ENCODE results near the gene ECE2. TPM values are rescaled to one million over a fixed set of nuclear protein-coding genes. Genes with fewer than 3 reads are reported as not detected.

ECE2 gene
- total RNA-seq, 1 experiment from 2014 or later, result not detected

GRCh38 chr3:184291738-184292445 is 16.1 kb downstream of the ECE2 start:
- ChIA-PET POLR2A (ENCODE audit: low non-redundant PET) (no interaction called here), CTCF (interaction anchor here (0.6 kb wide), 1 partner anchor 1505 kb away, joined by 8 read pairs; no protein-coding TSS in a partner anchor)
- H3K4me3 ChIP-seq (ENCODE audit: low read depth, low read length, poor library complexity, severe bottlenecking), result no peak overlapping the region
- TF ChIP-seq, protein P1, sequence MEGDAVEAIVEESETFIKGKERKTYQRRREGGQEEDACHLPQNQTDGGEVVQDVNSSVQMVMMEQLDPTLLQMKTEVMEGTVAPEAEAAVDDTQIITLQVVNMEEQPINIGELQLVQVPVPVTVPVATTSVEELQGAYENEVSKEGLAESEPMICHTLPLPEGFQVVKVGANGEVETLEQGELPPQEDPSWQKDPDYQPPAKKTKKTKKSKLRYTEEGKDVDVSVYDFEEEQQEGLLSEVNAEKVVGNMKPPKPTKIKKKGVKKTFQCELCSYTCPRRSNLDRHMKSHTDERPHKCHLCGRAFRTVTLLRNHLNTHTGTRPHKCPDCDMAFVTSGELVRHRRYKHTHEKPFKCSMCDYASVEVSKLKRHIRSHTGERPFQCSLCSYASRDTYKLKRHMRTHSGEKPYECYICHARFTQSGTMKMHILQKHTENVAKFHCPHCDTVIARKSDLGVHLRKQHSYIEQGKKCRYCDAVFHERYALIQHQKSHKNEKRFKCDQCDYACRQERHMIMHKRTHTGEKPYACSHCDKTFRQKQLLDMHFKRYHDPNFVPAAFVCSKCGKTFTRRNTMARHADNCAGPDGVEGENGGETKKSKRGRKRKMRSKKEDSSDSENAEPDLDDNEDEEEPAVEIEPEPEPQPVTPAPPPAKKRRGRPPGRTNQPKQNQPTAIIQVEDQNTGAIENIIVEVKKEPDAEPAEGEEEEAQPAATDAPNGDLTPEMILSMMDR (conservative IDR thresholded peaks at IDR 0.05; ENCODE audit: low read depth, low read length), result no peak
- TF ChIP-seq EZH2 (IDR thresholded peaks at IDR 0.05; ENCODE audit: borderline replicate concordance, low read depth, low read length, poor library complexity, severe bottlenecking), result no peak
- intact Hi-C loops (cut with micrococcal nuclease; ENCODE audit: unreplicated experiment), result no loop called here
- no TSS peak for BruUV-seq (replicated peaks)
- no peaks in the 10 kb centered on the region for H3K4me1 ChIP-seq (ENCODE audit: insufficient read depth, low read length, poor library complexity, severe bottlenecking)
- H3K9me3 ChIP-seq (ENCODE audit: low read depth, low read length, poor library complexity, severe bottlenecking), result no peaks in the 10 kb centered on the region
- no peak overlapping the region for H3K27ac ChIP-seq (ENCODE audit: low read depth, low read length, poor library complexity, severe bottlenecking)
- DNase-seq (ENCODE audit: low spot score), result no peak
- no peaks in the 10 kb centered on the region for H3K27me3 ChIP-seq (replicated peaks; ENCODE audit: insufficient read depth, low read depth, low read length, poor library complexity)
- no peaks in the 10 kb centered on the region for H3K36me3 ChIP-seq (ENCODE audit: insufficient read depth, low read length, poor library complexity, severe bottlenecking)

DNA sequence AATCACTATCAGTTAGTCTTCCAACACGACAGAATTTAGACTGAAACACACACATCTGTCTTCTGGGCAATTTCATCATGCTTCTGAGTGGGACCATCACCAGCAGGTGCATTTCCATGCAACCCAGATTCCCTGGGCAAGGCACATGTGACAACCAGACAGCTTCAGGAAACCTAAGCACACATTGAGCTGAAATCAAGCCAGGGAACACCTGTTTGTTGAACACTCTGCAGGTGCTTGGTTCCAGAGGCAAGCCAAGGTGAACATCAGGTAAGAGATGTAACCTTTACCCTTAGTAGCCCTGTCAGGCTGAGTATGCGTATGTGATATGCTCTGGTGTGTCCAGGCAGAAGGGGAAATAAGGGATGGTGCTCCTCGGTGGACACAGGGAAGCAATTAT is 19.9 kb downstream of the ECE2 start:
- Histone ChIP-seq H3K27me3 (replicated peaks; ENCODE audit: insufficient read depth, low read depth, low read length, poor library complexity) (no peaks in the 10 kb centered on the region), H3K4me3 (ENCODE audit: low read depth, low read length, poor library complexity, severe bottlenecking) (no peak overlapping the region), H3K36me3 (ENCODE audit: insufficient read depth, low read length, poor library complexity, severe bottlenecking) (peaks cover 10% of the 10 kb centered on the region), H3K4me1 (ENCODE audit: insufficient read depth, low read length, poor library complexity, severe bottlenecking) (peaks cover 8% of the 10 kb centered on the region), H3K27ac (ENCODE audit: low read depth, low read length, poor library complexity, severe bottlenecking) (no peak overlapping the region), H3K9me3 (ENCODE audit: low read depth, low read length, poor library complexity, severe bottlenecking) (no peaks in the 10 kb centered on the region)
- intact Hi-C loops (cut with micrococcal nuclease; ENCODE audit: unreplicated experiment), result loop anchor here (5.0 kb wide), 1 partner anchor 123 kb away; the partner anchor contains the start of gene AP2M1
- DNase-seq (ENCODE audit: low spot score), result no peak
- no peak for TF ChIP-seq EZH2 (IDR thresholded peaks at IDR 0.05; ENCODE audit: borderline replicate concordance, low read depth, low read length, poor library complexity, severe bottlenecking)
- TF ChIP-seq, protein P1 (conservative IDR thresholded peaks at IDR 0.05; ENCODE audit: low read depth, low read length), result no peak
- CTCF ChIA-PET, result no interaction called here
- POLR2A ChIA-PET (ENCODE audit: low non-redundant PET), result no interaction called here
- no TSS peak for BruUV-seq (replicated peaks)

DNA sequence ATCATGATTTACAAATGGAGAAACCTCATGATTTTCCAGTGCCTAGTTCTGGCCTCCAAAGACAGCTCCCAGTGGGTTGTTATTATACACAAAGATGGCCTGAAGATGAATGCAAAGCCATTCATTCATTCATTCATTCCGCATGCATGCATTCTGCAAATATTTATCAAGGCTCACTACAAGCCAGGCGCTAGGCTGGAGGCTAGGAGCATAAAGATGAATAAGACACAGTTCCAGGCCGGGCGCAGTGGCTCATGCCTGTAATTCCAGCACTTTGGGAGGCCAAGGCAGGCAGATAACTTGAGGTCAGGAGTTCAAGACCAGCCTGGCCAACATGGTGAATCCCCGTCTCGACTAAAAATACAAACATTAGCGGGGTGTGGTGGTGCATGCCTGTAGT is 20.8 kb downstream of the ECE2 start:
- Histone ChIP-seq H3K9me3 (ENCODE audit: low read depth, low read length, poor library complexity, severe bottlenecking) (no peaks in the 10 kb centered on the region), H3K36me3 (ENCODE audit: insufficient read depth, low read length, poor library complexity, severe bottlenecking) (peaks cover 19% of the 10 kb centered on the region), H3K4me1 (ENCODE audit: insufficient read depth, low read length, poor library complexity, severe bottlenecking) (peaks cover 9% of the 10 kb centered on the region), H3K27me3 (replicated peaks; ENCODE audit: insufficient read depth, low read depth, low read length, poor library complexity) (no peaks in the 10 kb centered on the region), H3K27ac (ENCODE audit: low read depth, low read length, poor library complexity, severe bottlenecking) (no peak overlapping the region), H3K4me3 (ENCODE audit: low read depth, low read length, poor library complexity, severe bottlenecking) (no peak overlapping the region)
- intact Hi-C loops (cut with micrococcal nuclease; ENCODE audit: unreplicated experiment), result loop anchor here (5.0 kb wide), 1 partner anchor 124 kb away; the partner anchor contains the start of gene AP2M1
- no TSS peak for BruUV-seq (replicated peaks)
- no peak for TF ChIP-seq EZH2 (IDR thresholded peaks at IDR 0.05; ENCODE audit: borderline replicate concordance, low read depth, low read length, poor library complexity, severe bottlenecking)
- TF ChIP-seq, protein P1 (conservative IDR thresholded peaks at IDR 0.05; ENCODE audit: low read depth, low read length), result no peak
- POLR2A ChIA-PET (ENCODE audit: low non-redundant PET), result no interaction called here
- no peak for DNase-seq (ENCODE audit: low spot score)
- CTCF ChIA-PET, result interaction anchor here (0.7 kb wide), 1 partner anchor 14 kb away, joined by 4 read pairs; no protein-coding TSS in a partner anchor

All from A673 (cell line).